Mononuclear cell (primary cell): Measurements from ENCODE around the gene RBFA. TPM values are rescaled to one million over a fixed set of nuclear protein-coding genes. Genes with fewer than 3 reads are reported as not detected.
A peak's percentile ranks its signal among the peaks of the same experiment; 100 is the strongest.
"Not testable (repeated sequence)": the region's sequence is repeated elsewhere in the genome, so short reads cannot be mapped to it uniquely, and the experiment has no call there.

Experiments
- H3K27me3 ChIP-seq: 2 replicates; pipeline ENCODE4 v1.6.0; 2011; ENCODE audit warnings: low read length, control low read depth; ENCODE audit not compliant: insufficient read depth
- H3K4me1 ChIP-seq: 2 replicates; pipeline ENCODE4 v1.5.1; 2011; ENCODE audit warnings: mild to moderate bottlenecking, low read length, control low read depth; ENCODE audit not compliant: insufficient read depth
- H3K4me3 ChIP-seq: 2 replicates; pipeline ENCODE4 v1.5.1; 2011; ENCODE audit warnings: mild to moderate bottlenecking, low read length, moderate library complexity
- H3K9me3 ChIP-seq: 2 replicates; pipeline ENCODE4 v1.5.1; 2011; ENCODE audit warnings: low read depth, mild to moderate bottlenecking, control low read depth, low read length
- total RNA-seq: library from RNA; depleted of rRNA; stranded (reverse); fragments of >200 nt; gene quantifications from one replicate; pipeline ENCODE4 v1.2.3, GENCODE V29; 2012

Gene RBFA
- total RNA-seq, 1 donor = 8.4 TPM

DNA sequence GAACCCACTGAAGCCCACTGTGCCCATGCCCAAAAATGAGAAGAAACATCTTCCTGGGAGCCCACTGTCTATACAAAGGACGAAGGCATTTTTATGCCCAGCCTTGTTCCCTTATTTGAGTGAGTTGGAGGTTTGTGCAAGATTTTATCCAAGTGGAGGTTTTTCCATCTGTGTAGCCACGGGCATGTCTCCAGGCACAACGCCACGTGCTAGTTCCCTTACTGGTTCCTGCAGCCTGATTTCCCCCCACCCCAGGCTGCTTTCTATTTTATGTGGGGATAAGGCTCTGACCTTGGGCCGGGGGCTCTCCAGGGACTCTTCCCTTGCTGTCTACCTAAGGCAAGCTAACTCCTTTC is 23.7 kb upstream of the RBFA start:
- Histone ChIP-seq H3K9me3 (no peaks in the 10 kb centered on the region), H3K27me3 (no peaks in the 10 kb centered on the region), H3K4me1 (no peaks in the 10 kb centered on the region), H3K4me3 (no peak overlapping the region)

DNA sequence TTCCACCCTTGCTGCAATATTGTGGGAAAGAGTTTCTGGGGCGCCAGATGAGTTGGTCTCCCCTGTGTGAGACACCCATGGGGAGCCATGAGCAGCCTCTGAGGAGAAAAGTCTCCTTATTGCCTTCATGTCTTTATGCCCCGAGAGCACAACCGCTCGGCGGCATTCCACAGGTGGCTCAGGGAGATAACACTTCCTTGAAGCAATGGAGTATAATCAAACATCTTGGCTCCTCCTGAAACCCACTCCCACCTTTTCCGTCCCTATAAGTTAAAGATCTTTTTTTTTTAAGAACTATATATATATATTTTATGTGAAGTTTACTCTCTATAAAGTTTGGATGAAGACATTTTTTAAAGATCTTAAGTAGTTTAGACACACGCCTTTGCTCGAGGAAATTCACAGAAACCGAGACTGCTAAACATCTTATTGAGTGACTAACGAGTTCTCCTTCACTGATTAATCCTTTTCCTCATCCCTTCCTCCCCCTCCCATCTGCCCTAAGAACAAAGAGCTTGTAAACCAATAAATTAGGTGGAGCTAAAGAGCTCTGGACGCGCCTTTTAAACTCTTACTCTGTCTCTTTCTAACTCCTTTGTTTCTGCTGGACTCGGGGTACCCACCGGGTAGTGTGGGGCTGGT is 22.6 kb upstream of the RBFA start:
- not testable (repeated sequence) for H3K27me3 ChIP-seq

DNA sequence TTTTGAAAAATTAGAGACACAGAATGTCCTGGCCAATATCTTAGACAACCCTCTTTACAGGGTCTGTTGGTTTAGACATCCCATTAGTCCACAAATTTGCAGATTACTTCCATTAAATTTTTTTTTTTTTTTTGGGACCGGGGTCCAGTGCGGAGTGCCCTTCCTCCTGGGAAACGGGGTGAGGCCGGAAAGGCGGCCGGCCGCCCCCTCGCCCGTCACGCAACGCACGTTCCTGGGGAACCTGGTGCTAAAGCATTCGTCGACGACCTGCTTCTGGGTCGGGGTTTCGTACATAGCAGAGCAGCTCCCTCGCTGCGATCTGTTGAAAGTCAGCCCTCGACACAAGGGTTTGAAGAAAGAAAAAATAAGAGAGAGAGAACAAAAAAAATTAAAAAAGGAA is 21.5 kb upstream of the RBFA start:
- Histone ChIP-seq H3K4me1 (no peaks in the 10 kb centered on the region), H3K4me3 (no peak overlapping the region), H3K27me3 (no peaks in the 10 kb centered on the region), H3K9me3 (no peaks in the 10 kb centered on the region)

More for the DNA sequence above, 22.6 kb upstream of the RBFA start:
- not testable (repeated sequence) for H3K9me3 ChIP-seq, H3K4me1 ChIP-seq, H3K4me3 ChIP-seq

DNA sequence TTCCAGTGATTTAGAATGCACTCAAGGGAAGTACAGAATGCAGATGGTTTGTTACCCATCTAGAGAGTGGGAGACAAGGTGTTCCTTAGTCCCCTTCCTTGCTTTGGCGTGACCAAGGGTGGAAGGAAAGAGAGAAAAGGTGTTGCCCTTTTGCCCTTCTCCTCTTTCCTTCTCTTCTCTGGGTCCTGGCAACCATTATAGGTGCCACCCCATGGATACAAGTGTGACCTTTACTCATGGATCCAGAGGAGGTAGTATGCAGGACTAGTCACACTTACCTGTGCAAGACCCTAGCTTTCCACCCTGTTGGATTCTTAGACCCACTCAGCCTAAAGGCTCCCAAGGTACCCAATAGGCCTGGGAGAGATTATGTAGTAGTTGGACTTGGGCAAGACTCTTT is 11.6 kb upstream of the RBFA start:
- H3K4me1 ChIP-seq = no peaks in the 10 kb centered on the region
- no peak overlapping the region for H3K4me3 ChIP-seq
- peaks cover 77% of the 10 kb centered on the region for H3K9me3 ChIP-seq
- H3K27me3 ChIP-seq = no peaks in the 10 kb centered on the region

GRCh38 chr18:80023173-80023572 is 11.1 kb upstream of the RBFA start:
- H3K4me3 ChIP-seq = no peak overlapping the region
- H3K27me3 ChIP-seq = no peaks in the 10 kb centered on the region
- no peaks in the 10 kb centered on the region for H3K4me1 ChIP-seq
- peaks cover 77% of the 10 kb centered on the region for H3K9me3 ChIP-seq

DNA sequence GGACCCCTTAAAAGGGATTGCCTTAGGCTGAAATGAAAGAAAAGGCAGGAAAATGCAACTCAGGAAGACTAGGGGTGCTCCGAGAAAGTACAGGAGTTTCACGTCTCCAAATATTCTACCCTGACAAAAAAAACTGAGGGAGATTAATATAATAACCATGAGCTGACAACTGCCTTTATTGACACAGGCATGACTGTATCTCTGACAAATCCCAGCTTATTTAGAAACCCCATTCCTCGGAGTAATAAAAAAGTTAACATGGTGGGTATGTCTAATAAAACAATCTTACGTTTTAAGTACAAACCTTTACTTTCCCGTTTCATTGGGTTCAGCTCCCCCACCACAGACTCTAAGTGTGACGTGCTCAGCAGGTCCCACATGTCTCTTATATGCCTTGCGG is 7.9 kb upstream of the RBFA start:
- no peak overlapping the region for H3K4me3 ChIP-seq
- no peaks in the 10 kb centered on the region for H3K4me1 ChIP-seq
- peaks cover 55% of the 10 kb centered on the region for H3K9me3 ChIP-seq
- H3K27me3 ChIP-seq = no peaks in the 10 kb centered on the region

DNA sequence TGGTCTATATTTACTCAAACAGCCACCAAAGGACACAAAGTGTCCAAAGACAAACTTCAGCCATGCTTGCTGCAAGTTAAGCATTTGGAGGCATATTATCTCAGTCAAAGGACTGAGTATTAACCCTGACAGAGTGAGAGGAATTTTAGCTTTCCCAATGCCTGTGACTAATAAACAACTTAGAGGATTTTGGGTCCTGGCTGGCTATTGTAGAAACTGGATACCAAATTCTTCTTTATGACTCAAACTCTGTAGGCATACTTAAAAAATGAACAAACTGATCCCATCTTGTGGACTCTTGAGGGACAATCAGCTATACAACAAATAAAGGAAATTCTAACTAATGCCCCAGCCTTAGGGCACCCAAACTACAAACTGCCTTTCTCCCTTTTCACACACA is 6.5 kb upstream of the RBFA start:
- not testable (repeated sequence) for H3K27me3 ChIP-seq, H3K4me1 ChIP-seq, H3K4me3 ChIP-seq
- H3K9me3 ChIP-seq = peaks cover 42% of the 10 kb centered on the region

DNA sequence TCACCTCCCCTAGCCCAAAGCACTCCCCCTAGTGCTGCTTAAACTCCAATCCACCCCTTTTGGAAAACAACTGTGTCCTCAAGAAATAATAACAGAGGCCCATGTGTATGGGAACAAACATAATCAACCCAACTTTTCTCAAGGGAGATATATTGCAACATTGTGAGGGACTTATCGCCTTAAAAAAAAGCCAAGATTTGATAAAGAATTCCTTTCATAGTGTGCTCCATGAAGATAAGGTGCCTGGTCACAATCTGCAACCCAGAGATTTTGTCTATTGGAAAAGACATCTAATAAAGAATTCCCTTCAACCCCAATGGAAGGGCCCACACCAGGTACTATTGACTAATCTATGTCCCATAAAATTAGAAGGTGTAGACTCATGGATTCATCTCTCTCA is 4.5 kb upstream of the RBFA start:
- Histone ChIP-seq H3K27me3 (no peaks in the 10 kb centered on the region), H3K4me3 (no peak overlapping the region), H3K9me3 (peaks cover 22% of the 10 kb centered on the region), H3K4me1 (peaks cover 10% of the 10 kb centered on the region)

DNA sequence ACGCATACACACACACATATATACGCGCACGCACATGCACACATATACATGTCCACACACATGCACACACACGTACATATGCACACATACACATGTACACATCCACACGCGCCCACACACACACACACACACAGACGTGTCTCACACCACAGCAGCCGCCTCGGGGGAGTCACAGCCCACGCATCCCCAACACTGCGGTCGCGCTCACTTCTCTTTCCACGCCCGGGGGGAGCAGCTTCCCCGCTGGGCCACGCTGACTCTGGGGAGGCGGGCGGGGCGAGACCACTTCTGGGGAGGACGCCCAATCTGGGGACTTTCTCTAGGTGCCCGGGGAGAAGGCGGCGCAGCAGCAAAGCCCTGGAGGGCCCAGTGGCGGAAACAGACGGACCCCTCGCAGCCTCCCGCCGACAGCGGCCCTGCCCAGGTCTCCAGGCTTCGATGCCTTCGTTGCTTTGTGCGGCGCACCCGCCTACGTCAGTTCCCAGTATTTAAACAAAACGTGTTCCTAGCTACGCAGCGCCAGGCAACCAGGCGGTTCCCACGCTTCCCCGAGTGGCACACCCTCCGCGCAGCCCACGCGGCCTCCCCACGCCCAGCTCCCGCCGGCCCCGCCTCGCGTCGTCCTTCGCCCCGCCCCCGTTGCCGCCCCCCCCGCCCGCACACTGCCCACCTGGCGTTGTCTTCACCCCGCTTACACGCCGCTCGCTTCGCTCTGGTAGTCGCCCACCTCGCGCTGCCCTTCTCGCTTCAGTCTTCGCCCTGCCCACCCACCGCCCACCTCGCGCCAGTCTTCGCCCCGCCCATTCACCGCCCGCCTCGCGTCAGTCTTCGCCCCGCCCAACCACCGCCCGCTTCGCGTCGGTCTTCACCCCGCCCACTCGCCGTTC is 810 bp upstream of the RBFA start:
- H3K9me3 ChIP-seq = no peaks in the 10 kb centered on the region
- peaks cover 17% of the 10 kb centered on the region for H3K4me1 ChIP-seq
- H3K27me3 ChIP-seq = no peaks in the 10 kb centered on the region
- peak overlapping the region; percentile 54 for H3K4me3 ChIP-seq

GRCh38 chr18:80034852-80035406 is 695 bp downstream of the RBFA start:
- Histone ChIP-seq H3K4me3 (peak overlapping the region; percentile 74), H3K27me3 (no peaks in the 10 kb centered on the region), H3K9me3 (no peaks in the 10 kb centered on the region), H3K4me1 (peaks cover 17% of the 10 kb centered on the region)

DNA sequence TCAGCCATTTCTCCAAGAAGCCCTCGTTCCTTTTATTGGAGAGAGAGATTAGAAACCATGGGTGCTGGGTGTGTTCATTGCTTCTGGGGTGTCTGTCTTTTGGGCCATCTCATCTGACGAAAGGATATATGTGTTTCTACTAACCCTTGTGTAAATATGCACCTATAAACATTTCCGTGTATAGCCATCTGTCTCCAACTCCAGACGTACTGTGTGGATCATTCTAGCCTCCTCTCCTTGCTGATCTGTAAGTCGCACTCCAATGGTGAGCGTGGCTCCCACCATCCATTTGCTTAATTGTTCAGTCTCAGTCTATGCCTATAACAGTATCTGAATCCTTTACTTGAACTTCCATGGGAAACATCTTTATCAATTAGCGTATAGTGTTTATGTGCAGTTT is 1.8 kb downstream of the RBFA start:
- no peaks in the 10 kb centered on the region for H3K9me3 ChIP-seq
- no peak overlapping the region for H3K4me3 ChIP-seq
- no peaks in the 10 kb centered on the region for H3K27me3 ChIP-seq
- H3K4me1 ChIP-seq = peaks cover 17% of the 10 kb centered on the region

- H3K9me3 ChIP-seq = no peaks in the 10 kb centered on the region
- H3K4me3 ChIP-seq = no peak overlapping the region
- H3K27me3 ChIP-seq = no peaks in the 10 kb centered on the region
- H3K4me1 ChIP-seq = peaks cover 17% of the 10 kb centered on the region
Observed at GRCh38 chr18:80037300-80037699, 3.1 kb downstream of the RBFA start.

DNA sequence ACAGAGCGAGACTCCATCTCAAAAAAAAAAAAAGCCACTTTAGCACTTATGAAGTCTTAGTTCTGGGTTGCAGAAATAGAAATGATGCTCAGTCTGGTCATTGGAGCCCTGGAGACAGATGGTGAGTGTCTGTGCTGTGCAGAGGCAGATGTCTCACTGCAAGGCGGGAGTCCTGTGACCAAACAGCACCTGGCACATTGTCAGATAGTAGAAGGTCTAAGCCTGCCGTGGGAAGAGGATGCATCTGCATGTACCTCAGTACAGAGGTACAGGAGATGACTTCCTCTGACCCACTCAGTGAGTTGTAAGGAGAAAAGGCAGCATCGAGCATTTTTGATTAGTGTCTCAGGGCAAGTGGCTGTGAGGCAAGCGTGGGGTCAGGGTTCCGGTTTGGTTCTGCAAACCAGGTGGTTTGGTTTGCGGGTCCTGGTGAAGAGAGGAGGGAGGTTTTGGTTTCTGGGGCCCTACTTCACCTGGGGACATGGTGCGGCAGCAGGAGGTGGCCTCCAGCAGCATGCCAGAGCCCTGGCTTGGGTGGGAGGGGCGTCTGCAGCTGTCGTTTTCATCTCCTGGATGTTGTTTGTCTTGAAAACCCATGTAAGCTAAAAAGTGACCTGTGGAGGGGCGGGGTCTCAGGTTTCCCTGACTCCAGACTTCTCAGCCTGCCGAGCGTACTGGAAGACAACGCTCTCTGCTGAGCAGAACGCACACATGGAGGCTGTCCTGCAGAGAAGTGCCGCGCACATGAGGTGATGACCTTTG is 3.8 kb downstream of the RBFA start:
- H3K4me1 ChIP-seq = peaks cover 13% of the 10 kb centered on the region
- no peaks in the 10 kb centered on the region for H3K9me3 ChIP-seq
- H3K27me3 ChIP-seq = no peaks in the 10 kb centered on the region
- H3K4me3 ChIP-seq = no peak overlapping the region

GRCh38 chr18:80040515-80040914 is 6.3 kb downstream of the RBFA start:
- Histone ChIP-seq H3K27me3 (no peaks in the 10 kb centered on the region), H3K9me3 (no peaks in the 10 kb centered on the region), H3K4me3 (no peak overlapping the region), H3K4me1 (peaks cover under 1% of the 10 kb centered on the region)

- Histone ChIP-seq H3K9me3 (no peaks in the 10 kb centered on the region), H3K4me3 (no peak overlapping the region), H3K27me3 (no peaks in the 10 kb centered on the region), H3K4me1 (no peaks in the 10 kb centered on the region)
Observed at GRCh38 chr18:80041424-80041823, 7.2 kb downstream of the RBFA start.
